HG03378 (cell line): ENCODE measurements around the gene HACD4.
"Not testable (repeated sequence)": the region's sequence is repeated elsewhere in the genome, so short reads cannot be mapped to it uniquely, and the experiment has no call there.

ENCODE experiments used
- ATAC-seq: cut with Tn5 transposase; IDR thresholded peaks from one replicate; pipeline ENCODE4 v1.9.1; 2021; ENCODE audit warnings: mild to moderate bottlenecking, moderate library complexity; ENCODE audit not compliant: unreplicated experiment

Gene HACD4

GRCh38 chr9:21016701-21017491, 14.5 kb downstream of the HACD4 start:
- ATAC-seq, result no peak

- ATAC-seq, result no peak
Measured at GRCh38 chr9:21015995-21016394, 15.4 kb downstream of the HACD4 start.

- no peak for ATAC-seq
Measured at GRCh38 chr9:21015129-21015815, 16.2 kb downstream of the HACD4 start.

- ATAC-seq, result no peak
Measured at GRCh38 chr9:21002040-21002439, 29.4 kb downstream of the HACD4 start.

- ATAC-seq, result no peak
Measured at GRCh38 chr9:21001581-21001980, 29.9 kb downstream of the HACD4 start.

- ATAC-seq, result peak; percentile 84
Measured at GRCh38 chr9:20997503-20998076, 33.9 kb downstream of the HACD4 start.

GRCh38 chr9:20996809-20997208, 34.6 kb downstream of the HACD4 start:
- no peak for ATAC-seq

- no peak for ATAC-seq
Measured at GRCh38 chr9:20995616-20996015, 35.8 kb downstream of the HACD4 start.

- no peak for ATAC-seq
Measured at GRCh38 chr9:20994486-20994885, 37.0 kb downstream of the HACD4 start.

- no peak for ATAC-seq
Measured at GRCh38 chr9:20990867-20991266, 40.6 kb downstream of the HACD4 start.

- ATAC-seq, result no peak
Measured at GRCh38 chr9:20989923-20990341, 41.5 kb downstream of the HACD4 start.

- no peak for ATAC-seq
Measured at GRCh38 chr9:20988671-20989315, 42.6 kb downstream of the HACD4 start.

GRCh38 chr9:20988061-20988460, 43.4 kb downstream of the HACD4 start:
- ATAC-seq, result no peak

- no peak for ATAC-seq
Measured at GRCh38 chr9:20987521-20987920, 43.9 kb downstream of the HACD4 start.

GRCh38 chr9:20985851-20986600, 45.4 kb downstream of the HACD4 start:
- no peak for ATAC-seq

- ATAC-seq, result no peak
Measured at GRCh38 chr9:20984506-20984905, 46.9 kb downstream of the HACD4 start.

GRCh38 chr9:20981486-20981885, 50.0 kb downstream of the HACD4 start:
- no peak for ATAC-seq

GRCh38 chr9:20980832-20981455, 50.5 kb downstream of the HACD4 start:
- peak; percentile 86 for ATAC-seq

- ATAC-seq, result no peak
Measured at GRCh38 chr9:20978249-20978648, 53.2 kb downstream of the HACD4 start.

- ATAC-seq, result not testable (repeated sequence)
Measured at GRCh38 chr9:20974191-20974938, 57.1 kb downstream of the HACD4 start.
